HG02852 (cell line): ENCODE results near the gene CTDSP1.

Source experiments
- ATAC-seq: cut with Tn5 transposase; IDR thresholded peaks from one replicate; pipeline ENCODE4 v1.9.1; 2021; ENCODE audit warnings: mild to moderate bottlenecking, moderate library complexity; ENCODE audit not compliant: unreplicated experiment

CTDSP1 gene

GRCh38 chr2:218398437-218399390 lies 954 bp upstream of the CTDSP1 start:
- peak; percentile 22 for ATAC-seq

- no peak for ATAC-seq
Observed at GRCh38 chr2:218400167-218400929, 680 bp downstream of the CTDSP1 start.

- no peak for ATAC-seq
Observed at GRCh38 chr2:218400930-218401881, 1.5 kb downstream of the CTDSP1 start.

- ATAC-seq = no peak
Observed at GRCh38 chr2:218401890-218402289, 2.2 kb downstream of the CTDSP1 start.

GRCh38 chr2:218402491-218402901 lies 2.8 kb downstream of the CTDSP1 start:
- no peak for ATAC-seq

- no peak for ATAC-seq
Observed at GRCh38 chr2:218402911-218403411, 3.3 kb downstream of the CTDSP1 start.

GRCh38 chr2:218403810-218404209 lies 4.1 kb downstream of the CTDSP1 start:
- ATAC-seq = no peak

GRCh38 chr2:218404351-218405085 lies 4.8 kb downstream of the CTDSP1 start:
- ATAC-seq = no peak

- no peak for ATAC-seq
Observed at GRCh38 chr2:218405086-218405745, 5.5 kb downstream of the CTDSP1 start.

GRCh38 chr2:218405746-218406208 lies 6.1 kb downstream of the CTDSP1 start:
- ATAC-seq = no peak

GRCh38 chr2:218406209-218406948 lies 6.7 kb downstream of the CTDSP1 start:
- peak; percentile 75 for ATAC-seq

GRCh38 chr2:218406949-218407618 lies 7.4 kb downstream of the CTDSP1 start:
- peak; percentile 1 for ATAC-seq

- ATAC-seq = no peak
Observed at GRCh38 chr2:218407717-218408116, 8.0 kb downstream of the CTDSP1 start.

- no peak for ATAC-seq
Observed at GRCh38 chr2:218418321-218418716, 18.7 kb downstream of the CTDSP1 start.

GRCh38 chr2:218418717-218419458 lies 19.2 kb downstream of the CTDSP1 start, which contains the start of gene VIL1:
Gene VIL1 (plus strand): TSS chr2:218419123. CDS start chr2:218423779, 4,656 bp downstream.
- ATAC-seq = no peak

- no peak for ATAC-seq
Observed at GRCh38 chr2:218419630-218420216, 20.1 kb downstream of the CTDSP1 start.

GRCh38 chr2:218421027-218421426 lies 21.4 kb downstream of the CTDSP1 start:
- ATAC-seq = no peak
